NCI-H2227 (cell line): ENCODE measurements around the gene TRPV6.

Experiments
- DNase-seq: peaks from one replicate; lab custom pipeline; 2025; ENCODE audit not compliant: unreplicated experiment; lab: John Stamatoyannopoulos, UW

TRPV6 gene

GRCh38 chr7:142870147-142870559, 15.4 kb downstream of the TRPV6 start:
- DNase-seq: no peak

GRCh38 chr7:142869434-142869833, 16.1 kb downstream of the TRPV6 start:
- no peak for DNase-seq

DNA sequence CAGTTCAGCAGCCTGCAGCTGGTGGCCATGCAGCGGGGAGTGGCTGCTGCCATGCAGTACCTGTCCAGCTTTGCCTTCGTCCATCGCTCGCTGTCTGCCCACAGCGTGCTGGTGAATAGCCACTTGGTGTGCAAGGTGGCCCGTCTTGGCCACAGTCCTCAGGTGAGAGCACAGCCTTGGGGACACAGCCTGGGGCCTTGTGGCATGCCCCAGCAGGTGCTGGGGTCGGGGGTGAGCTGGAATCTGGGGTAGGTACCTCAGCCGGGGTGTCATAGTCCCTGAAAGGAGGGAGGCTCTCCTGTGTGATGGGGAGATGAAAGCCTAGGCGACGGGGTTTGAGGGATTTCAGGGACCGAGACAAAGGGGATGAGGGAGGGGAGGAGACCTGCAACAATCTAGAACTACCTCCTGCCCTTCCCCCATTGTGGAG, 16.5 kb downstream of the TRPV6 start:
- DNase-seq: no peak

- DNase-seq: no peak
Measured at GRCh38 chr7:142868188-142868985, 17.2 kb downstream of the TRPV6 start.

- no peak for DNase-seq
Measured at GRCh38 chr7:142867398-142868187, 18.0 kb downstream of the TRPV6 start.

DNA sequence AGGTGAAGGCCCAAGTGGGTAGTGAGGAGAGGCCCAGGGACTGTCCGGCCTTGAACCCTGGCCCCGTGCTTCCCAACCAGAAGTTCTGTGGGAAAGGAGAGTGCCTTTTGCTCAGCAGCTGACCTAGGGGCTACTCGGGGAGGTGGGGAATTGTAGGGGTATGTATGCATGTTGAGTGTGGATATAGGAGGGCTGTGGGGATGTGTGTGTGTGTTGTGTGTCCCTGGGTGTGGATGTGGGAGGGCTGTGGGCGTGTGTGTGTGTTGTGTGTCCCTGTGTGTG, 18.5 kb downstream of the TRPV6 start:
- DNase-seq: no peak

- DNase-seq: no peak
Measured at GRCh38 chr7:142866361-142867096, 19.0 kb downstream of the TRPV6 start.

GRCh38 chr7:142865766-142866165, 19.8 kb downstream of the TRPV6 start:
- no peak for DNase-seq

DNA sequence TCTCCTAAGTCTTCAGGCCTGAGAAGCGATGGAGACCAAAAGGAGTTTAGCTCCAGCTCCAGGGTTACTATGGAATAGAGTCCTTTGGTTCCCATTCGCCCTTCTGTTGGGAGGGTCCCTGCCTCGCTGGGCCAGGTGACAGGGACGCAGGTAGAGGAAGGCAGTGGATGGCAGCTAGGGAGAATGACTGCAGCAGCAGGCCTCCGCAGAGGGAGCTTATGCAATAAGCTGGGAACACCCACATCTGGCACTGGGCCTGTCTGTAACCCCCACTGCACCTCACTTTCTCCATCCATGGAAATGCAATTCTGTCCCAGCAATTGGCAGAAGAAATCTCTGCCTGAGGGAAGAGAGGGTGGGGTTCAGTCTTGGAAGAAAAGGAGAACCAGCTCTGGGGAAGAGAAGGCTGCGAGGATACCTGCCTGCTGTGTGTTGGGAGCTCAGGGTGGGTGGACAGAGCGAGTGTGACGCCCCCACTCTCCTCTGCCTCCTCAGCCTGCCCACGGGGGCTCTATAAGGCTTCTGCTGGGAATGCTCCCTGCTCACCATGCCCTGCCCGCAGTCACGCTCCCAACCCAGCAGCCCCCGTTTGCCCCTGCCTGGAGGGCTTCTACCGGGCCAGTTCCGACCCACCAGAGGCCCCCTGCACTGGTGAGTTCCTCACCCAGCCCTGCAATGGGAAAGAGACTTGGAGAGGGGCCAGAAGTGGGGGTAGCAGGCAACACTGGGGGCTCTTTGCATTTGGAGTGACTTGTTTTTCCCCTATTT, 20.4 kb downstream of the TRPV6 start:
- DNase-seq: no peak

GRCh38 chr7:142863891-142864685, 21.5 kb downstream of the TRPV6 start:
- no peak for DNase-seq

GRCh38 chr7:142862786-142863400, 22.7 kb downstream of the TRPV6 start:
- no peak for DNase-seq

DNA sequence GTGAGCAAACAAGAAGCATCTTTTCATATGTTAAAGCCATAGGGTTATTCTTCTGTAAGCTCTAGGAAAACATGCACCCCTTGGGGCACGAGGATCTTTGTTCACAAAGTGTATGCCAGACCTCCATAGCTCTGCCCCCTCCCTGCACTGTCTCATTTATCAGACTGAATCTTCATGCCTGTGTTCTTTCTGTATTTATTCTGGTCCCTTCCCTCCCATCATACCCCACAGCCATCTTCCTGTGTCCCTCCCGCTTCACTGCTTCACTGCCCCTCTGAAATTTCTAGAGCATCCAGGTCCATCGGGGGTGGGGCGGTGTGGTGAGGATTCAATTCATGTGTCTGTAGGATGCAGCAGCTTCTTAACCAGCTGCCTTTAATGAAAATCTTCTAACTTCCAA, 23.2 kb downstream of the TRPV6 start:
- DNase-seq: no peak

DNA sequence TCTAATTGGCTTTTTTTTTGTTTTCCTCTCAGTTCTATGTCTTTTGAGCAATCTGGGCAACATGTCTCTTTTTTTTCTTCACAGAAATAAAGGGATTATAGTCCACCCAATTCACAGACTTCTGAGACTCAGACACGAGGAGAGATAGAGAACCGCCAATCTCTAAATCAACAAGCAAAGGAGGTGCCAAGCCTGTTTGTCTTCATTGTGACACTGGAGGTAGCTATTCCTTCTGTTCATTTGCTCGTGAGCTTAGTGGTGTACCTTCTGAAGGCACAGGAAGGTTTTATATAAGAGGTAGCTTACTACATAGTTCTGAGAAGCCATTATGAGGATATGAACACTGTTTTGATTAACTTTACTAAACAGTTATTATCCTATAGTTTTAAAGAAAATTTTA, 24.6 kb downstream of the TRPV6 start:
- no peak for DNase-seq

DNA sequence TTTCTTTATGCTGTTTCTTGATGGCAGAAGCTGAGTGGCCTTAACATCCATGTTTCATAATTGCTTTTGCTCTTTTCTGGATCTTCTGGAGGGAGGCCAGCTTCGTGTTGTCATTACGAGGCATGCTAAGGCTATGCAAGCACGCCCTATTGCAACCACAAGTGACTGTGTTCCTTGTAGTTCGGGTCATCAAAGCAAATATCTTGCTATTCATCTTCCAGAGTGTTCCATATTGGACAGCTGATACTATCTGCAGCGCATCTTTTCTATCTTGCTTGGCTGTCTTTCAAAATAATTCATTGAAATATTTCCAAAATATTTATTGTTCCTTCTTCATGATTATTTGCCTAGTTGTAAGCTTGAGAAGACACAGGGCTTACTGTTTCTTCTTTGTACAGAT, 25.7 kb downstream of the TRPV6 start:
- no peak for DNase-seq

- DNase-seq: no peak
Measured at GRCh38 chr7:142859411-142859810, 26.1 kb downstream of the TRPV6 start.

DNA sequence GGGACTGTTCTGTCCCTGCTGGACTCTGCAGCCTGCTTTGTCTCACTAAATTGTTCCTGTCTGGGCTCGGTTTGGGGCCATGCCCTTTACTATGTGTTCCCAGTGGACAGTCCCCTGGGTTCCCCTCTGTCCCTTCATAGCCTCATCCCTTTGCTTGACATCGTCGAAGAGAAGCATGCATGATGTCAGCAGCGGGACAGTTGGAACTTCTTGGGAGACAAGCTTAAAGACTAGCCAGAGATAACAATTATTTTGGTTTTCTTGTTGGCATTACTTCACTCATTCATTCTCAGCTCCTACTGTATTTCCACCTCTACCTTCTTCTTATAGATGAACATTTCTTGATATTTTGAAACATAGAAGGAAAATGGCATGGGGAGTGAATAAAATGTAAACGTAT, 27.9 kb downstream of the TRPV6 start:
- DNase-seq: no peak

DNA sequence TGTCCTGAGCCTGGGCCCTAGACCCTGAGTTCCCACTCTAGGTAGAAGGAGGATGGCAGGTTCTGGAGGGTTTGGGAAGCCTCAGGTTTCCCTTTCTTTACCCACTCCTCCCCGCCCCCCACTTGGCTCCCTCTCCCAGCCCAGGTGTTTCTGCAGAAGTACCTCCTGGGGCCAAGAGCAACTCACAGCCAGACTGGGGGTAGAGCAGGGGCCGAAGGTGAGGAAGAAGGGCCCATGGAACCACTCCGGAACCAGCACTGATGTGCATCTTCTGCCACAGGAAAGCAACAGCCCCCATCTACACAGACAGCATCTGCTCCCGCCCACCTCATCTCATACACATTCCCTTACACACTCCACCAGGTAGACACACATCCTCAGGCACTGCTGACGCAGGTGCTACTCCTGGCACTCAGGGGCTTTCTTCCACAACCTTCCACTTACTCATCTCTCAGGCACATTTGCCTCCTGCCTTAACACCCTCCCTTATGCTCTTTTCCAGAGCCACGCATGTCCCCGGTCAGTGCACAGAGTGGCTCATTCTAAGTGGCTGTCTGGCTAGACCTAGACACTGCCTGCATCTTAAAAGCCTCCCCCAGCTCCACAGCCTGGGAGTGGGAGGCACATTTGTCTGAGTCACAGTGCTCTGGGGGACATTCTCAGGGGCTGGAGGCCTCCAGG, 28.8 kb downstream of the TRPV6 start:
- DNase-seq: no peak

DNA sequence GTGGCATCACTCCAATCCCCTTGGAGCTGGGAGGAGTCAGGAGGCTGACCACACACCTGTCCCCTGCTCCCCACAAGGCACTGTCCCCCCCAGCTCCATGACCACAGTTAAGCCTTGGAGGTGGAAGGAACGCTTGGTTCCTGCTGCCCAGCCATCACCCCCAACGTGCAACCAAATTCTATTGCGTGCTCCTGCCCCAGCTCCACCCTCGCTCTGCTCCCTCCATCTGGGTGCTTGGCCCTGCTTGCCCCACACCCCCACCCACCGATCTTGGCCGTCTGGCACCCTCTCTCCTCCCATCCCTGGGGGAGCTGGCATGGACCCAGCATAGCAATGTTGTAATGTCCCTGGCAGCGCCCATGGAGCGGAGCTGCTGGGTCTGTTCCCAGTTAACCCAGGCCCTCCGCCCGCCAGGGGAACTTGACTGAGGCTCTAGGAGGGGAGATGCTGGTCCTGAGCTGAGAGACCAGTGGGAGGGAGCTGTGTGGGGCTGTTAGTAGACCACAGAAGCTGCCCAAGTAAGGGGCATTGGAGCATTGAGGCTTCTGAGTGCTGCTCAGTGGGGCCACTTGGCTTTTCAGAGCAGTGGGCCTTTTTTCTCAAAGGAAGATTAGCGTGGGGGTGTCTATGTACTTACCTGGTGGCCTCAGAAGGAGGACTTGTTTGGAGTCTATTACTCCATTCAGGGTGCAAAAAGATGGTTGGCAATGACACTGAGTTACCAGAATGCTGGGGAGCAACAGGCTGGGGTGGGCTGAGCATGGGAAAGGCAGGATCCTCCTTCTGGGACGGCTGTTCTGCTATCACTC, 29.6 kb downstream of the TRPV6 start:
- DNase-seq: no peak
